Measurements from ENCODE around the gene SNED1. TPM values are rescaled to one million over a fixed set of nuclear protein-coding genes. Genes with fewer than 3 reads are reported as not detected.

Gene SNED1
- total and polyA plus RNA-seq, 4 donors = 0.65 to 18.1 (median 2.8) TPM

DNA sequence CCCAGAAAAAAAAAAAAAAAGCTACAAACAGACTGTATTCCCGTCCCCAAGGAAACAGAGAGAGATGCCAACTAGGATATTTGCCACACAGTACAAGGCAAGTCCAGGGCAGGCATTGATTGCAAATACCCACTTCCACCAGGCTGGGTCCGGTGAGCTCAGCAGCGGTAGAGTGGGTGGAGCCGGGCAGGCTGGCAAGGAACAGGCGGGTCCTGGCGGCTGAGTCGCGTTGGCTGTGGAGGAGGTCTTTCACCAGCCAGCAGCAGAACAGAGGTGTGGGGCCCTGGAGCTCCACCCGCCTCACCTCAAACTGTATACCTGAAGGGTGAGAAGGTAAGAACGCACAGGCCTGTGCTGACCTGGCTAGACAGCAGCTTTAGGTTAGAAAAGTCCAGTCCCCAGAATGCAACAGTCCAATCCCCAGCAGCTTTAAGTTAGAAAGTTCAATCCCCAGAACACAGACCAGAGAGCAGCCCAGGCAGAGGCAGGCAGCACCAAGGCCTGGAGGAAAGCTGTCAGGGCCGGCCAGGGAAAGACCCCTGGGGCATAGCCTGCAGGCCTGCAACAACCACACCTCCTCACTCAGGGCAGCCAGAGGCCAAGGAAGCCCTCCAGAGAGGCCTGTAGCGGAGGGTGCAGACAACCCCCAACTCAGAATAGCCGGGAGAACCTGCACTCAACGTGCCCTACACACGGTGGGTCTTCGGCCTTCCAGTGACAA, 125.6 kb downstream of the SNED1 start:
- H3K36me3 ChIP-seq (ENCODE audit: control insufficient read depth in 4 of 4, insufficient read depth in 3 of 4, low read depth in 1 of 4, low read length in 3 of 4) = no peaks in the 10 kb centered on the region
- H3K27ac ChIP-seq (ENCODE audit: low read depth in 1 of 2, low read length in 2 of 2) = peak overlapping the region in 1 of 2 donors; percentile 24
- H3K4me3 ChIP-seq (ENCODE audit: low read depth in 1 of 3, low read length in 3 of 3) = no peak overlapping the region
- no peak for DNase-seq (ENCODE audit: low spot score)
- WGBS = 53% methylated on average over 16 of the region's 16 CpGs
- H3K4me1 ChIP-seq (ENCODE audit: control insufficient read depth in 4 of 4, insufficient read depth in 4 of 4, low read length in 3 of 4) = peaks cover 0 to 4% (median 2%) of the 10 kb centered on the region in 4 donors
- no peaks in the 10 kb centered on the region for H3K27me3 ChIP-seq (ENCODE audit: control insufficient read depth in 4 of 4, insufficient read depth in 4 of 4, low read length in 3 of 4)
- no peak for TF ChIP-seq HNF4G (IDR thresholded peaks at IDR 0.05)
- TF ChIP-seq RXRA (IDR thresholded peaks at IDR 0.05) = peak; percentile 50 to 70
- TF ChIP-seq, protein P1, sequence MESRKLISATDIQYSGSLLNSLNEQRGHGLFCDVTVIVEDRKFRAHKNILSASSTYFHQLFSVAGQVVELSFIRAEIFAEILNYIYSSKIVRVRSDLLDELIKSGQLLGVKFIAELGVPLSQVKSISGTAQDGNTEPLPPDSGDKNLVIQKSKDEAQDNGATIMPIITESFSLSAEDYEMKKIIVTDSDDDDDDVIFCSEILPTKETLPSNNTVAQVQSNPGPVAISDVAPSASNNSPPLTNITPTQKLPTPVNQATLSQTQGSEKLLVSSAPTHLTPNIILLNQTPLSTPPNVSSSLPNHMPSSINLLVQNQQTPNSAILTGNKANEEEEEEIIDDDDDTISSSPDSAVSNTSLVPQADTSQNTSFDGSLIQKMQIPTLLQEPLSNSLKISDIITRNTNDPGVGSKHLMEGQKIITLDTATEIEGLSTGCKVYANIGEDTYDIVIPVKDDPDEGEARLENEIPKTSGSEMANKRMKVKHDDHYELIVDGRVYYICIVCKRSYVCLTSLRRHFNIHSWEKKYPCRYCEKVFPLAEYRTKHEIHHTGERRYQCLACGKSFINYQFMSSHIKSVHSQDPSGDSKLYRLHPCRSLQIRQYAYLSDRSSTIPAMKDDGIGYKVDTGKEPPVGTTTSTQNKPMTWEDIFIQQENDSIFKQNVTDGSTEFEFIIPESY (IDR thresholded peaks at IDR 0.05) = no peak
- peak; percentile 70 for TF ChIP-seq SP1 (IDR thresholded peaks at IDR 0.05)
- TF ChIP-seq, protein P2, sequence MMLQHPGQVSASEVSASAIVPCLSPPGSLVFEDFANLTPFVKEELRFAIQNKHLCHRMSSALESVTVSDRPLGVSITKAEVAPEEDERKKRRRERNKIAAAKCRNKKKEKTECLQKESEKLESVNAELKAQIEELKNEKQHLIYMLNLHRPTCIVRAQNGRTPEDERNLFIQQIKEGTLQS (IDR thresholded peaks at IDR 0.05) = no peak
- TF ChIP-seq TAF1 (conservative IDR thresholded peaks at IDR 0.05) = no peak
- TF ChIP-seq GABPA (IDR thresholded peaks at IDR 0.05 in 1 of 2, conservative IDR thresholded peaks at IDR 0.05 in 1 of 2) = peak in 1 of 2 donors; percentile 70
- TF ChIP-seq HNF4A (conservative IDR thresholded peaks at IDR 0.05) = peak; percentile 77 to 80
- peak in 1 of 2 donors; percentile 31 for TF ChIP-seq JUND (IDR thresholded peaks at IDR 0.05)
- TF ChIP-seq FOXA2 (IDR thresholded peaks at IDR 0.05) = no peak
- TF ChIP-seq RAD21 (IDR thresholded peaks at IDR 0.05) = peak; percentile 32 to 61
- TF ChIP-seq, protein P3, sequence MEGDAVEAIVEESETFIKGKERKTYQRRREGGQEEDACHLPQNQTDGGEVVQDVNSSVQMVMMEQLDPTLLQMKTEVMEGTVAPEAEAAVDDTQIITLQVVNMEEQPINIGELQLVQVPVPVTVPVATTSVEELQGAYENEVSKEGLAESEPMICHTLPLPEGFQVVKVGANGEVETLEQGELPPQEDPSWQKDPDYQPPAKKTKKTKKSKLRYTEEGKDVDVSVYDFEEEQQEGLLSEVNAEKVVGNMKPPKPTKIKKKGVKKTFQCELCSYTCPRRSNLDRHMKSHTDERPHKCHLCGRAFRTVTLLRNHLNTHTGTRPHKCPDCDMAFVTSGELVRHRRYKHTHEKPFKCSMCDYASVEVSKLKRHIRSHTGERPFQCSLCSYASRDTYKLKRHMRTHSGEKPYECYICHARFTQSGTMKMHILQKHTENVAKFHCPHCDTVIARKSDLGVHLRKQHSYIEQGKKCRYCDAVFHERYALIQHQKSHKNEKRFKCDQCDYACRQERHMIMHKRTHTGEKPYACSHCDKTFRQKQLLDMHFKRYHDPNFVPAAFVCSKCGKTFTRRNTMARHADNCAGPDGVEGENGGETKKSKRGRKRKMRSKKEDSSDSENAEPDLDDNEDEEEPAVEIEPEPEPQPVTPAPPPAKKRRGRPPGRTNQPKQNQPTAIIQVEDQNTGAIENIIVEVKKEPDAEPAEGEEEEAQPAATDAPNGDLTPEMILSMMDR (IDR thresholded peaks at IDR 0.05; ENCODE audit: low read depth, low read length, missing input control) = no peak
- no peak for TF ChIP-seq NR2F2 (IDR thresholded peaks at IDR 0.05)
- TF ChIP-seq YY1 (IDR thresholded peaks at IDR 0.05) = no peak
- no peak for TF ChIP-seq FOXA1 (IDR thresholded peaks at IDR 0.05)
- TF ChIP-seq EGR1 (IDR thresholded peaks at IDR 0.05; ENCODE audit: low read depth in 2 of 2) = no peak
- TF ChIP-seq, protein P4, sequence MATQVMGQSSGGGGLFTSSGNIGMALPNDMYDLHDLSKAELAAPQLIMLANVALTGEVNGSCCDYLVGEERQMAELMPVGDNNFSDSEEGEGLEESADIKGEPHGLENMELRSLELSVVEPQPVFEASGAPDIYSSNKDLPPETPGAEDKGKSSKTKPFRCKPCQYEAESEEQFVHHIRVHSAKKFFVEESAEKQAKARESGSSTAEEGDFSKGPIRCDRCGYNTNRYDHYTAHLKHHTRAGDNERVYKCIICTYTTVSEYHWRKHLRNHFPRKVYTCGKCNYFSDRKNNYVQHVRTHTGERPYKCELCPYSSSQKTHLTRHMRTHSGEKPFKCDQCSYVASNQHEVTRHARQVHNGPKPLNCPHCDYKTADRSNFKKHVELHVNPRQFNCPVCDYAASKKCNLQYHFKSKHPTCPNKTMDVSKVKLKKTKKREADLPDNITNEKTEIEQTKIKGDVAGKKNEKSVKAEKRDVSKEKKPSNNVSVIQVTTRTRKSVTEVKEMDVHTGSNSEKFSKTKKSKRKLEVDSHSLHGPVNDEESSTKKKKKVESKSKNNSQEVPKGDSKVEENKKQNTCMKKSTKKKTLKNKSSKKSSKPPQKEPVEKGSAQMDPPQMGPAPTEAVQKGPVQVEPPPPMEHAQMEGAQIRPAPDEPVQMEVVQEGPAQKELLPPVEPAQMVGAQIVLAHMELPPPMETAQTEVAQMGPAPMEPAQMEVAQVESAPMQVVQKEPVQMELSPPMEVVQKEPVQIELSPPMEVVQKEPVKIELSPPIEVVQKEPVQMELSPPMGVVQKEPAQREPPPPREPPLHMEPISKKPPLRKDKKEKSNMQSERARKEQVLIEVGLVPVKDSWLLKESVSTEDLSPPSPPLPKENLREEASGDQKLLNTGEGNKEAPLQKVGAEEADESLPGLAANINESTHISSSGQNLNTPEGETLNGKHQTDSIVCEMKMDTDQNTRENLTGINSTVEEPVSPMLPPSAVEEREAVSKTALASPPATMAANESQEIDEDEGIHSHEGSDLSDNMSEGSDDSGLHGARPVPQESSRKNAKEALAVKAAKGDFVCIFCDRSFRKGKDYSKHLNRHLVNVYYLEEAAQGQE (IDR thresholded peaks at IDR 0.05) = peak; percentile 34
- TF ChIP-seq, protein P5, sequence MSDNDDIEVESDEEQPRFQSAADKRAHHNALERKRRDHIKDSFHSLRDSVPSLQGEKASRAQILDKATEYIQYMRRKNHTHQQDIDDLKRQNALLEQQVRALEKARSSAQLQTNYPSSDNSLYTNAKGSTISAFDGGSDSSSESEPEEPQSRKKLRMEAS (IDR thresholded peaks at IDR 0.05) = no peak
- H3K9ac ChIP-seq (ENCODE audit: low read depth in 1 of 2, low read length in 2 of 2) = no peak overlapping the region
- no peaks in the 10 kb centered on the region for H3K9me3 ChIP-seq (ENCODE audit: control insufficient read depth in 4 of 4, low read length in 3 of 4)
